SU-DHL-6 (cell line): ENCODE data around the gene AXIN1.
"Not testable (repeated sequence)": the region's sequence is repeated elsewhere in the genome, so short reads cannot be mapped to it uniquely, and the experiment has no call there.

Experiments
- EZH2phosphoT487 ChIP-seq: fragments of 200-600 bp; sonication (generic), shearing (Covaris generic); conservative IDR thresholded peaks from 2 replicates; pipeline ENCODE4 v1.6.1; 2018; ENCODE audit warnings: mild to moderate bottlenecking, antibody characterized with exemption, low read length, moderate library complexity, mixed read lengths
- TF ChIP-seq, protein P1 (sequence below): fragments of 200-600 bp; sonication (generic); IDR thresholded peaks from one replicate; pipeline ENCODE4 v1.5.1; 2017; ENCODE audit warnings: antibody characterized with exemption, mild to moderate bottlenecking, low read length, moderate library complexity; ENCODE audit not compliant: insufficient read depth, poor library complexity, severe bottlenecking

GRCh38 chr16:341974-342336 lies 10.6 kb downstream of the AXIN1 start:
- TF ChIP-seq, protein P1, sequence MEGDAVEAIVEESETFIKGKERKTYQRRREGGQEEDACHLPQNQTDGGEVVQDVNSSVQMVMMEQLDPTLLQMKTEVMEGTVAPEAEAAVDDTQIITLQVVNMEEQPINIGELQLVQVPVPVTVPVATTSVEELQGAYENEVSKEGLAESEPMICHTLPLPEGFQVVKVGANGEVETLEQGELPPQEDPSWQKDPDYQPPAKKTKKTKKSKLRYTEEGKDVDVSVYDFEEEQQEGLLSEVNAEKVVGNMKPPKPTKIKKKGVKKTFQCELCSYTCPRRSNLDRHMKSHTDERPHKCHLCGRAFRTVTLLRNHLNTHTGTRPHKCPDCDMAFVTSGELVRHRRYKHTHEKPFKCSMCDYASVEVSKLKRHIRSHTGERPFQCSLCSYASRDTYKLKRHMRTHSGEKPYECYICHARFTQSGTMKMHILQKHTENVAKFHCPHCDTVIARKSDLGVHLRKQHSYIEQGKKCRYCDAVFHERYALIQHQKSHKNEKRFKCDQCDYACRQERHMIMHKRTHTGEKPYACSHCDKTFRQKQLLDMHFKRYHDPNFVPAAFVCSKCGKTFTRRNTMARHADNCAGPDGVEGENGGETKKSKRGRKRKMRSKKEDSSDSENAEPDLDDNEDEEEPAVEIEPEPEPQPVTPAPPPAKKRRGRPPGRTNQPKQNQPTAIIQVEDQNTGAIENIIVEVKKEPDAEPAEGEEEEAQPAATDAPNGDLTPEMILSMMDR: not testable (repeated sequence)
- not testable (repeated sequence) for TF ChIP-seq EZH2phosphoT487
